ENCODE results near the gene DGKI. TPM values are rescaled to one million over a fixed set of nuclear protein-coding genes. Genes with fewer than 3 reads are reported as not detected.

DGKI gene
- 1 to 10 TPM; 1.7 to 2.2 (median 2.0) TPM for polyA plus RNA-seq (ENCODE audit: insufficient read length in 3 of 3)
- long read RNA-seq, donor 1, result 0 reads
- long read RNA-seq, donor 2, partial matches to known transcripts, result 651 of 651 reads
- long read RNA-seq, donor 2, other reads (novel, unspliced or antisense), result 0 of 651 reads
- long read RNA-seq, donor 3, partial matches to known transcripts, result 742 of 742 reads
- long read RNA-seq, donor 3, other reads (novel, unspliced or antisense), result 0 of 742 reads
- long read RNA-seq, donor 4, result 0 reads
- long read RNA-seq, donor 5, result 0 reads
- long read RNA-seq, donor 6, result 0 reads
- long read RNA-seq, donor 7, result 0 reads
- long read RNA-seq, donor 8, result 0 reads
- long read RNA-seq, donor 9, partial matches to known transcripts, result 398 of 398 reads
- long read RNA-seq, donor 9, other reads (novel, unspliced or antisense), result 0 of 398 reads
- long read RNA-seq, donor 10, partial matches to known transcripts, result 609 of 609 reads
- long read RNA-seq, donor 10, other reads (novel, unspliced or antisense), result 0 of 609 reads
- long read RNA-seq, donor 11, result 0 reads
- long read RNA-seq, donor 12, partial matches to known transcripts, result 609 of 609 reads
- long read RNA-seq, donor 12, other reads (novel, unspliced or antisense), result 0 of 609 reads
- long read RNA-seq, donor 13, result 0 reads
- long read RNA-seq, donor 14, partial matches to known transcripts, result 732 of 737 reads
- long read RNA-seq, donor 14, other reads (novel, unspliced or antisense), result 5 of 737 reads
- long read RNA-seq, donor 15, result 0 reads
- long read RNA-seq, donor 16, partial matches to known transcripts, result 1,040 of 1,040 reads
- long read RNA-seq, donor 16, other reads (novel, unspliced or antisense), result 0 of 1,040 reads

DNA sequence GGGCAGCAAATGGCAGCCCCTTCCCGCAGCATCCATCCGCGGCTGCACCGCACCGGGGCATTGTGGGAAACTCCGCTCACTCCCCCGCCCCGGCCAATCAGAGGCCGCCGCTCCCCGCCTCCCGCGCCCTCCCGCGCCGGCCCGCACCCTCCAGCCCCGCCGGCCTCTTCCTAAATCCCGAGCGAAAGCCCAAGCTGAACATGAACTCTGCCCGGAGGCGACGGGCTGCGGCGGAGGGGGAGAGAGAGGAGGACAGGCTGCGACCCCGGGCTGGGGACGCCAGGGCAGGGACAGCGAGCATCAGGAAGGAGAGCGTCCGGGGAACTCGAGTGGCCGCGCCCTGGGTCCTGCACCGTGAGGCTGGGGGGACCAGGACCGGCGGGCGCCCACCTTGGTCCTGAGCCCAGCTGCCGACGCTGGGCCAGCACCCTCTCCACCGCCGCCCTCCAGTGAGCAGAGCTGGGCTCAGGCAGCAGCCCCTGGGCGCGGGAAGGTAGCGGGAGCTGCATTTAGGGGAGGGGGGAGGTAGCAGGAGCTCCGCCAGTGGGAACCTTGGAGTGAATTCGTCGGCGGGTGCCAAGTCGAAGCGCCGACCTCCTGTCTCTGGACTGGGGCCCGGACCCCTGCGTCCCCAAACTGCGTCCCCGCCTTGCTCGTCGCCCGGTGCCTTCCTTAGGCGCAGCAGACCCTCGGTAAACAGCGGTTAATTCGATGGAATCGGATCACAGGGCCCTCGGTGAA, at the start of gene DGKI:
Gene DGKI (minus strand): TSS at position 148 of the 741 bp plus-strand sequence.
- DNase-seq (ENCODE audit: extremely low read depth in 1 of 11, low read depth in 9 of 11, low spot score in 4 of 11), result peak in 2 of 11 donors; percentile 6 to 7

DNA sequence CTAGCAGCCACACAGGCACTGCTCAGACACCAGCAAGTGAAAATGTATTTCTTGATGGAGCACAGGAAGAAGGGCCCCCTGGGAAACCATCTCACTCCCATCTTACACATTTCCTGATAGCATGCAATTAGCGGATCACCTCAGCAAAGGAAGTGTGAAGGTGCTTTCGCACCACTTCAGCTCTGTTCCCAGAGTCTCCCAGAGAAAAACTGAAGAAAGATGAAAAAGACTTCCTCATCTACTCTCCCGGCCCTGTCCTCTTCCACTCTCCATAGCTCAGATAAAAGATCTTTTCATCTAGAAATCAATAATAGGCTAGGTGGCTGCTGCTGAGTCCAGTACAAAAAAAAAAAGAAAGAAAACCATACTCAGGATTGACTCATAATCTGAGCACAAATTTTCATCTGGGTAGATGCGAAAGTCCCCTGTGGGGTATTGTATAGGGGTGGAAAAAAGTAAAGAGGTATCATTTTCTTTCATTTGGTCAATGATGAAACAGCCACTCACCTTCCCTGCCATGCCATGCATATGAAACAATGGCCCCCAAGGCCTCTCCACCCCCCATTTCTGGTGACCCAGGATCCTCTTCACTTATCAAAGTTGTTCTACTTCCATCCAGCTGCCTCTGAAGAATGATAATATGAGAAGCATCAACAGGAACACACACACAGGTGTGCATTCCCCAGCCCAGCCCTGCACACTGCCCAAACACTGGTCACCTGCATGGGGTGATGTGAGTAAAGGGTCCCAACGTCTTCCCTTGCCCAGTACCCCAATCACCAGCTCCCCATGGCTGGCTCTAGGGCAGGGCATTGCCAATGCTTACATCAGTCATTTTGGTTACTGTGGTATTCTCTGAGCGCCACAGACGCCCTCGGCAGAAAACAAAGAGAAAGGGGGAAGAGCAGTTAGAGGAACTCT, 48.8 kb upstream of the DGKI start:
- no peak for DNase-seq (ENCODE audit: extremely low read depth in 1 of 11, low read depth in 9 of 11, low spot score in 4 of 11)

DNA sequence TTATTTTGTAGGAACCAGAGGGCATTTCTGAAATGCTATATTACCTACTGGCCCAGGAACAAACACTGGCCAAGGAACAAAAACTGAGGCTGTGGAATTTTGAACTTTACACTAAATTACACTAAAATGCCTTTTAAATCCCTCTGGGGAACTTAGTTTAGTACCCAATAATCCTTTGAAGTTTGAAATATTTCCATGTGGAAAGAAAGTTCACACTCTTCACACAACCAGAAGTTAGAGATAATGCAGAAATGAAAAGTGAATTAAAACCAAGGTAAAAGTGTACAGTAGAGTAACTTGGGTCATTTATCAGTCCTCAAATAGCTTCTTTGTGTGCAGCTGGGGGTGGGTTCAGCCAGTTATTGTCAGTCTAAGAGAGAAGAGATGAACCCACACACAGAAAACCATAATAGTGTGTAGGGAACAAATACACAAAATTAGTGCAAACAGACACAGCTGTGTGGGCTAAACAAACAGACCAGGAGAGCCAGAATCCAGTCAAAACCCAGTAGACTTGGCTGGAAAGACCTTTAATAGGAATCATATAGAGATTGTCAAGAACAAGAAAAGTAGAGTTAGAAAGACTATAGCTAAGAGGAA, 46.5 kb upstream of the DGKI start:
- no peak for DNase-seq (ENCODE audit: extremely low read depth in 1 of 11, low read depth in 9 of 11, low spot score in 4 of 11)

DNA sequence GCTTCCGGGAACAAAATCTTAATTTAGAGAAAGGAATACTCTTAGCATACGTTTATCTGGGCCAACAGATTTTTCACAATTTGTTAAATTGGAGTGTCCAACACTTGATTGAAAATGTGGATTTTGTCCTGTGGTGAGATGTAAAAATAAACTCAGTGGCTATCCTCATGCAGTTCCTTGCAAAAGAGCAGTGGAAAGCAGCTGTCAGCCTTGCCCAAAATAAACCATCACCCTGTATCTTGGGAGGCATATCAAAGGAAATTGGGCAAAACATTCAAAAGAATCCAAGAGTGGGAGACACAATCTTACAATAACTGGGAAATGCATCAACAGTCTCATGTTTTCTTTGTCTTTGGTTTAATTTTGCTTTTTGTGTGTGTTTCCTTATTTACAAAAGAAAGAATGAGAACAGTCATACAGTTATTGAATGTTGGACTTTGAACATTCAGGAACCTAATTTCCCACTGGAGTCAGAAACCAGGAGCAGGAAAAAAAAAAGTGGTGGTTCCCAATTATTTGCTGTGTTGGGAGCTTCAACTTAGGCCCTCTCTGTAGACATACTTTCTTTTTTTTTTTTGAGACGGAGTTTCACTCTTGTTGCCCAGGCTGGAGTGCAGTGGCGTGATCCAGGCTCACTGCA, 44.4 kb upstream of the DGKI start:
- no peak for DNase-seq (ENCODE audit: extremely low read depth in 1 of 11, low read depth in 9 of 11, low spot score in 4 of 11)

- DNase-seq (ENCODE audit: extremely low read depth in 1 of 11, low read depth in 9 of 11, low spot score in 4 of 11), result peak in 1 of 11 donors; percentile 13
Observed at GRCh38 chr7:137890449-137890921, 43.7 kb upstream of the DGKI start.

DNA sequence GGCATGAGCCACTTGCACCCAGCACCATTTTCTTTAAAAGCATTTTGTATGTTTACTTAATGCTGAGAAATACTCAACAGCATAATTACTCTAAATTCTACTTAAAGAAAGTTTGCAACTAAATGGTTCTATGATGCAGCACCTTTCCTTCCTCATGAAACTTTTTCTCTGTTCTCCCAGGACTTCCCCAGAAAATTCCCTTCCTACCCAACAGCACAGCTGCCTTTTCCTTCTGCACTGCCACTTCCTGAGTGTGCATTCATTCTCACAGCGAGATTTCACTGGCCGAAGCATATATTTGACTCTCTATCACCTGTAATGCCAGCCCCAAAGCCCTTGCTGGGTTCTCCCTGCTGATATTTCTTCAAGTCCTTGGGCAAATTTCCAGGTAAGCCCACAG, 41.5 kb upstream of the DGKI start:
- DNase-seq (ENCODE audit: extremely low read depth in 1 of 11, low read depth in 9 of 11, low spot score in 4 of 11), result no peak

GRCh38 chr7:137886746-137887145, 40.0 kb upstream of the DGKI start:
- no peak for DNase-seq (ENCODE audit: extremely low read depth in 1 of 11, low read depth in 9 of 11, low spot score in 4 of 11)

DNA sequence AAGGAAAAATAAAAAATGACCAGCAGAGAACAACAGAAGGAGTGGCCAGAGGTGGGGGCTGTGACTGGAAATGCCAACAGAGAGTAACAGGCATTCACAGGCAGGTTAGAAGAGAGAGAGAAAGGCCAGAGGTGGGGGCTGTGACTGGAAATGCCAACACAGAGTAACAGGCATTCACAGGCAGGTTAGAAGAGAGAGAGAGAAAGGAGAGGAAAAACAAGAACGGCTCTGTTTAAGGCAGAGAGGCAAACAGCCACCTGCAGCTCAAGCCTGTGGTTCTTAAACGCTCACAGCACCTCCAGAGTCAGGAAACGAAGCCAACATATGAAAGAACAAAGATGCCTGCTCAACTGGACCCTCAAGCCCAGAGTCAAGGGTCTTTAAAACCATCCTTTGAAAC, 39.5 kb upstream of the DGKI start:
- no peak for DNase-seq (ENCODE audit: extremely low read depth in 1 of 11, low read depth in 9 of 11, low spot score in 4 of 11)

- DNase-seq (ENCODE audit: extremely low read depth in 1 of 11, low read depth in 9 of 11, low spot score in 4 of 11), result no peak
Observed at GRCh38 chr7:137885678-137886077, 38.9 kb upstream of the DGKI start.

DNA sequence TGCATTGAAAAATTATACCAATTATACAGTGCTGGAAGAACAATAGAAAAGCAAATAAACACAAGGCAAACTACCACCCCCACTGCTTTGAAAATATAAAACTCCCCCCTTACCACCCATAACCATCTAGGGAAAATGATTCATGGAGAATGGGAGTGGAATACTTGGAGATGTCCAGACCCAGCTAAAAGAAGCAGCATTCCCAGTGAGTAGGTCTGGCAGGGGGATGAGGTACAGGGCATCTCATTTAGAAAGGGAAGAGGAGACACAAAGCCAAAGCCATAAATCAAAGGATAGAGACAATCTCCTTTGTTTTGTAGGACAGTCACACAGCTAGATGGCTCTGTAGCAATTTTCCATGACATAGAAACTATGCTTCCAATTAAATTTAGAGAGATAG, 36.0 kb upstream of the DGKI start:
- DNase-seq (ENCODE audit: extremely low read depth in 1 of 11, low read depth in 9 of 11, low spot score in 4 of 11), result no peak

- DNase-seq (ENCODE audit: extremely low read depth in 1 of 11, low read depth in 9 of 11, low spot score in 4 of 11), result no peak
Observed at GRCh38 chr7:137882261-137882668, 35.5 kb upstream of the DGKI start.

DNA sequence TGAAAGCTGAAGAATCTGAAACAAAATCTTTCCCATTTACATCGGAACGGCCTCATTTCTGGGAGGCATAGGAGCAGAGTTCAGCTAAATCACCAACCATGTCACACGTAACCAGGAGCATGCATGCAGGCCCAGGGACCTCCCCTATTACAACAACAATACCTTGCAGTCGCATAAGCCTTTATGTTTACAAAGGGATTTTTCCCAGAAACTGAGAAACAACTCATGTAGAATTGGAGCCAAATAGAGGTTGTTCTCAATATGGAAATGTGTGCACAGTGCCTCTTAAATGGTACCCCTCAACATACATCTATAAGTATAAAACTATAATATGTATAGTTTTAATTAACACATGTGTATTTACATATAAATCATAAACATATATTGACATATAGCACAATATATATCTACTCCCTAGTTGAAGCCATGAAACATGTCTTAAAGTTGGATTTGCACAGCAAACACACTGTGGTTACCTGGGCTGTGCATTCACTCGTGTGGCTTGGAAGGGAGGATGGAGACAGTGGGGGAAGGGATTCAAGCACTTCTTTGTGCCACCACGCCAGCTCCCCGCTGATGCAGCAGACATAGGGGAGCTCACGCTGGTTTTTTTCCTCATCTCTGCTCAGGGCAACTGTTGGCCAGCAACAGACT, 35.0 kb upstream of the DGKI start:
- DNase-seq (ENCODE audit: extremely low read depth in 1 of 11, low read depth in 9 of 11, low spot score in 4 of 11), result no peak

DNA sequence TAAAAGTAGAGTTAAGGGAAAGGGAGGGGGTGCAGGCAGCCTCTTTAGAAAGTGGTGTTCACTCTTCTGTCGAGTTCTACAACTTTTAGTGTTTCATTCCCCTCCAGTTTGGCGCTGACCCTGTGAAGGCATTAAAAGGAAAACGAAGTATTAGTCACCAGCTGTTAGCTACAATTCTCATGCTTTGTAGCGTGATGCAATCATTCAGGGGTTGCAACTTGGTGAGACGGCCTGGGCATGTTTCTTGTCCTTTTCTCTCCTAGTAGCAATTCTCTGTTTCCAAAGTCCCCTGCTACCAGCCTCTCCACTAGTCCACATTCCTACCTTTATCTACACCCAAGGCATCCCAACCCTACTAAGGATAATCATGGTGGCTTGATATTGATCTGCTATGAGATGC, 33.7 kb upstream of the DGKI start:
- no peak for DNase-seq (ENCODE audit: extremely low read depth in 1 of 11, low read depth in 9 of 11, low spot score in 4 of 11)

GRCh38 chr7:137879357-137880158, 32.8 kb upstream of the DGKI start:
- no peak for DNase-seq (ENCODE audit: extremely low read depth in 1 of 11, low read depth in 9 of 11, low spot score in 4 of 11)

DNA sequence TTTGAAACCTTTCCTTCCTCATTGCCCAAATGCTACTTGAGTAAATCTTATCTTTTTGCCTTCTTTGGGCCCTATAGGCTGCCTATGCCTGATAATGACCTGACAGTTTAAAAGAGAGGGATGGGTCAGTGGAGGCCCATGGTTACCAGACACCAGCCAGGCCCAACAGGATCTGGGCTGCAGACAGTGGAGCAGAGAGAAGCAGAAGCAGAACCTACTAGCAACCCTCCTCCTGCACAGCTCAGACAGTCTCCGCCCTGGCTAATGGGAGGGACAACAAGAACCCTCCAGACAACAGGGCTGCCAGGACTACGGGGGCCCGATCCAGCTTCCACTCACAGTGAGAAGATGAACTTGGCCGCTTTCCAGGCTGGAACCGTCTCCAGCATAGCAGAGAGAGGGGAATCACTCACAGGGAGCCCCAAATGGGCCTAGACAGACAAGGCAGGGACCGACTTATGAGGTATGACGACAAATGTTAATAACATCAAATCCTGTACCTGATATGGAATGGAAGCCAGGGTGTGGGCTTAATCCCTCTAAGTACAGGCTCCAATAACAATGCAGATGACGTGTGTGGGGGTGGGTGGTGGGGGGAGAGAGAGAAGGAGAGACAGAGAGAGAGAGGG, 31.7 kb upstream of the DGKI start:
- DNase-seq (ENCODE audit: extremely low read depth in 1 of 11, low read depth in 9 of 11, low spot score in 4 of 11), result no peak
